ENCODE measurements around the gene LIMS2.

GRCh38 chr2:127639111-127639474 lies 36.2 kb downstream of the LIMS2 start:
- no peak for TF ChIP-seq MYC (IDR thresholded peaks at IDR 0.05; ENCODE audit: borderline replicate concordance, low read length)
- TF ChIP-seq TP53 (CRISPR knock-in tag; IDR thresholded peaks at IDR 0.05): no peak
- TF ChIP-seq EP300 (IDR thresholded peaks at IDR 0.05): no peak
